Epithelial cell of esophagus (primary cell): ENCODE data around the gene SCARB1.

Experiments
- DNase-seq: peaks from one replicate; pipeline ENCODE4 v3.0.0; 2010; ENCODE audit warnings: low read depth
- H3K4me3 ChIP-seq: 2 replicates; pipeline ENCODE4 v1.5.1; 2011; ENCODE audit warnings: mild to moderate bottlenecking, low read length, control low read depth
- CTCF ChIP-seq: IDR thresholded peaks from 2 replicates; pipeline ENCODE4 v1.5.1; 2011; ENCODE audit warnings: low read depth, mild to moderate bottlenecking, low read length, control low read depth, inconsistent platforms; ENCODE audit not compliant: insufficient read depth; ENCODE audit errors: missing control alignments

The SCARB1 gene

DNA sequence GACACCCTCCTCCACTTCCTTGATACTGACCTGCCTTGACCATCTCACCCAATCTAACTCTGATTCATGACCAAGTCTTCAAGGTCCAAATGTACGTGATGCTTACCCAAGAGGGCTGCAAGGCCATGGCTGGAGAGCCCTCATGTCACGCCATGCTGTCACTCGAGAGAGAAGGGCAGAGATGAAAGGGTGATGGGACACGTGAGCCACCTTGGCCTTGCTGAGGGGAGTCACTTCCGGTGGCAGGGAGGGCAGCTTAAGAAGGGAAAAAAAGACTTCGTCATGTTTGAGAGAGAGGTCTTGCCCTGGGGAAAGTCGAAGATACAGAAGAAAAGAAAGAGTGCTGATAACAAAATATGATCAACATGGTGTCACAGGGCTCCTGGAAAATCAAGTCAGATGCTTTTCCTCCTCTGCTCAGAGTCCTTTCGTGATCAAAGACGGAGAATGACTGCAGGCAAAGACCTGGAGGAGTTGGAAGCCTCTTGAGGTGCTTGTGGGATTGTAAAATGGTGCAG, 3.3 kb upstream of the SCARB1 start:
- TF ChIP-seq CTCF, result no peak
- DNase-seq, result no peak

DNA sequence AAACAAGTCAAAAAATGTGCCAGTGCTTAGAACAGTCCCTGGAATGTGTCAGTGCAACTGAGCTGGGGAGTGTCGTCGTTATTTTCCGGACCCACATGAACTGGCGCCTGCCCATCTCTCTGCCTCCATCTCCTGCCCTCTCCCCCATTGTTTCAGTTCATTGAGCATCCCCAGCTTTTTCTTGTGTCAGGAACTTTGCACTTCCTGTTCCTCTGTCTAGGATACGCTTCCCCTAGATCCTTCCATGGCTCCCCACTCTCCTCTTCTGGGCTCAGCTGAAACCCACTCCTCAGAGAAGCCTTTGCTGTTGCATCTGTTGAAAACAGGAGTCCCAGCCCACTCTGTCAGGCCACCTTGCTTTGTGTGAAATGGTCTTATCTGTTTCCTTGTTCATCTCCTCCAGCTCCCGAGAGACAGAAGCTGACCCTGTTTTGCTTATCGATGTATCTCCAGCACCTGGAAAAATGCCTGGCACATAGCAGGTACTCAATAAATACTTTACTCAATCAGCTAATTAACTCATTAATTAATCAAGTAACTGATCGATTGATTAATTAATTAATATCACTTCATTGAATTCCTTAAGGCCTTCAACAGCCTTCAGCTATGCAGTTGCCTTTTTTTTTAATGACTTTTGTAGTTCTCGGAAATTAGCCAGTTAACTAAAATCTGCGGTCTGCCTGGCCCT, 2.7 kb upstream of the SCARB1 start:
- H3K4me3 ChIP-seq, result no peak overlapping the region

More for the DNA sequence above, 3.3 kb upstream of the SCARB1 start:
- no peak overlapping the region for H3K4me3 ChIP-seq

GRCh38 chr12:124865728-124866127, 2.1 kb upstream of the SCARB1 start:
- no peak for DNase-seq
- no peak for TF ChIP-seq CTCF
- H3K4me3 ChIP-seq, result no peak overlapping the region

More for the DNA sequence above, 2.7 kb upstream of the SCARB1 start:
- no peak for TF ChIP-seq CTCF
- DNase-seq, result no peak

GRCh38 chr12:124864326-124864752, 675 bp upstream of the SCARB1 start:
- peak overlapping the region; percentile 48 for H3K4me3 ChIP-seq
- no peak for TF ChIP-seq CTCF

DNA sequence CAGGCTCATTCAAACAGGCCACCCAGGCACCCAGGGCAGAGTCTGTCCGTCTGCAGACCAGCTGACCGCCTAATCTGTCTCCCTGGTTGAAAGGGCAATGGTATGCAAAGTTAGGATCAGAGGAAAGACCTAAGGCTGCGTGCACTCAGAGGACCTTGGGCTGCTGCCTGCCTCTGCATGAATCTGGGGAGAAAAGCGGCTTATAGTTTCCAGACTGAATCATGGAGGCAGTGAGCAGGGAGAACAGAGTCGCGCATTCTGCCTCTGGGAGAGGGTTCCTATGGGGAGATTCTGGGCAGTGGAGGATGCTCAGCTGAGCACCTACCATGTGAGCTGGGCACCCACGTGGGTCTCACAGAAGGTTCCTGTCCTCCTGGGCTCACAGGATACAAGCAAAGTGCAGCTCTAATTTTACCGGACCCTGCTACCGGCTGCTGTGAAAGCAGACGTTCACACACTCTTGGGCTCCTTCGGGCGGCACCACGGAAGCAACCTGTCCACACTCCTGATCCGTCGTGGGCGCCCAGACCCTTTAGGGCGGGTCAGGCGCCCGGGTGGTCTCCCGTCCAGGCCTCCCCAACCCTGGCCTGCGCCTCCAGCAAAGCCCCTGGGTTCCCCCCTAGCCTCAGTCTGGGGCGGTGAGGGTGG, 772 bp downstream of the SCARB1 start:
- DNase-seq, result peak; percentile 44

More at GRCh38 chr12:124864326-124864752, 675 bp upstream of the SCARB1 start:
- no peak for DNase-seq

More for the DNA sequence above, 772 bp downstream of the SCARB1 start:
- TF ChIP-seq CTCF, result no peak
- peak overlapping the region; percentile 55 for H3K4me3 ChIP-seq
